C4-2B (cell line): Measurements from ENCODE around the gene SLC6A6.

ENCODE experiments used
- H3K27ac ChIP-seq: fragments of 450-650 bp; 2 replicates; pipeline ENCODE4 v1.5.1; 2017
- CTCF ChIP-seq: fragments of 450-650 bp; conservative IDR thresholded peaks from 2 replicates; pipeline ENCODE4 v1.5.1; 2017; ENCODE audit warnings: mild to moderate bottlenecking
- ZFX ChIP-seq: fragments of 450-650 bp; IDR thresholded peaks from 2 replicates; pipeline ENCODE4 v1.6.1; 2017

Gene SLC6A6

GRCh38 chr3:14448756-14449727, 46.6 kb downstream of the SLC6A6 start:
- TF ChIP-seq CTCF, result no peak
- no peak for TF ChIP-seq ZFX
- no peak overlapping the region for H3K27ac ChIP-seq

- no peak overlapping the region for H3K27ac ChIP-seq
- TF ChIP-seq CTCF (no peak), ZFX (no peak)
These were observed 48.1 kb downstream of the SLC6A6 start for GRCh38 chr3:14450506-14450905.

- TF ChIP-seq CTCF, result no peak
- no peak for TF ChIP-seq ZFX
- no peak overlapping the region for H3K27ac ChIP-seq
These were observed 48.7 kb downstream of the SLC6A6 start for GRCh38 chr3:14450922-14451606.

- no peak for TF ChIP-seq CTCF
- no peak for TF ChIP-seq ZFX
- H3K27ac ChIP-seq, result no peak overlapping the region; the same call in 1 of the 2 replicates
These were observed 49.7 kb downstream of the SLC6A6 start for GRCh38 chr3:14451844-14452739.

GRCh38 chr3:14452740-14453710, 50.6 kb downstream of the SLC6A6 start:
- H3K27ac ChIP-seq, result no peak overlapping the region; the same call in 1 of the 2 replicates

More at GRCh38 chr3:14452740-14453710, 50.6 kb downstream of the SLC6A6 start:
- TF ChIP-seq ZFX (no peak), CTCF (no peak)
